GM18909 (cell line): Measurements from ENCODE around the gene CNP.
"Not testable (repeated sequence)": the region's sequence is repeated elsewhere in the genome, so short reads cannot be mapped to it uniquely, and the experiment has no call there.

Source experiments
- ATAC-seq: cut with Tn5 transposase; IDR thresholded peaks from one replicate; pipeline ENCODE4 v1.9.1; 2021; ENCODE audit warnings: mild to moderate bottlenecking; ENCODE audit not compliant: unreplicated experiment, poor library complexity

Gene CNP

GRCh38 chr17:42000413-42001133 is 34.0 kb downstream of the CNP start:
- ATAC-seq, result no peak

- ATAC-seq, result no peak
These were observed 35.1 kb downstream of the CNP start for GRCh38 chr17:42001729-42002128.

- no peak for ATAC-seq
These were observed 35.7 kb downstream of the CNP start for GRCh38 chr17:42002175-42002791.

GRCh38 chr17:42002792-42003301 is 36.3 kb downstream of the CNP start:
- no peak for ATAC-seq

GRCh38 chr17:42005166-42005565 is 38.6 kb downstream of the CNP start:
- no peak for ATAC-seq

- no peak for ATAC-seq
These were observed 42.6 kb downstream of the CNP start for GRCh38 chr17:42009170-42009569.

GRCh38 chr17:42010266-42010680 is 43.7 kb downstream of the CNP start:
- ATAC-seq, result not testable (repeated sequence)

- ATAC-seq, result no peak
These were observed 44.4 kb downstream of the CNP start for GRCh38 chr17:42010898-42011516.

GRCh38 chr17:42012363-42012762 is 45.8 kb downstream of the CNP start:
- not testable (repeated sequence) for ATAC-seq

GRCh38 chr17:42013740-42014139 is 47.1 kb downstream of the CNP start:
- not testable (repeated sequence) for ATAC-seq

GRCh38 chr17:42016411-42016831 is 49.8 kb downstream of the CNP start:
- ATAC-seq, result no peak

- ATAC-seq, result peak; percentile 79
These were observed 50.6 kb downstream of the CNP start, which contains the start of gene DNAJC7 for GRCh38 chr17:42016941-42017865. TSS of gene DNAJC7 (minus strand) at chr17:42017439. CDS start at chr17:42017416, 23 bp downstream.

- peak; percentile 11 for ATAC-seq
These were observed 51.2 kb downstream of the CNP start for GRCh38 chr17:42017866-42018200.

GRCh38 chr17:42018339-42018738 is 51.7 kb downstream of the CNP start:
- ATAC-seq, result no peak

- ATAC-seq, result no peak
These were observed 52.4 kb downstream of the CNP start for GRCh38 chr17:42018988-42019387.

GRCh38 chr17:42019509-42020404 is 53.2 kb downstream of the CNP start, which contains the start of gene NKIRAS2:
TSS of gene NKIRAS2 (plus strand) at chr17:42020090. CDS start at chr17:42021578, 1,488 bp downstream.
- ATAC-seq, result no peak

- ATAC-seq, result not testable (repeated sequence)
These were observed 54.2 kb downstream of the CNP start for GRCh38 chr17:42020845-42021244.

- ATAC-seq, result no peak
These were observed 57.1 kb downstream of the CNP start for GRCh38 chr17:42023524-42024349.
